ENCODE data around the gene HUS1B. TPM values are rescaled to one million over a fixed set of nuclear protein-coding genes. Genes with fewer than 3 reads are reported as not detected.
A peak's percentile ranks its signal among the peaks of the same experiment; 100 is the strongest.

Gene HUS1B
- total and polyA plus RNA-seq, 9 of the 15 experiments (the other 6 are each of a cell fraction or from before 2014, with no cell fraction given): 0.16 to 1.4 (median 0.38) TPM; not detected in 1

DNA sequence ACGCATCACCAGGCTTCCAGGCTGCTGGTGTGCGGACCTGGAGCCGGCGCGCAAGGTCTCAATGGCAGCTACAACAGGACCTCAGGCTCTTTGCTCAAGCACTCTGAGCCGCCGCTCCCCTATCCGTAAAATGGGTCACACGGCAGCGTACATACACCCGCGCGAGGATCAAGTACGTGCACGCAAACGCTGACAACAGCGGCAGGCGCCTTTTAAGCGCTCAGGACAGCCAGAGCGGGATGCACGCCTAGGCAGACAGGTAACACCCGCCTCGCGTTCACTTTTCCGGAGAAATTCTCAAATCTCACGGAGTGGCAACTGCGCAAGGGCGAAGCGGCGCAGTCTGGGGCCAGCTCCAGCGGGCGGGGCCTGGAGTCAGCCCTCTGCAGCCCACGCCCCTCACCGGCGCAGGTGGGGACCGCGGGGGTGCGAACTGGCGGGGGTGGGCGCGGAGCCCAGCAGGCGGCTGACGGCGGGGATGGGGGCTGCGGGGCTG is 35.5 kb upstream of the HUS1B start (continued):
- TF ChIP-seq, protein P1, sequence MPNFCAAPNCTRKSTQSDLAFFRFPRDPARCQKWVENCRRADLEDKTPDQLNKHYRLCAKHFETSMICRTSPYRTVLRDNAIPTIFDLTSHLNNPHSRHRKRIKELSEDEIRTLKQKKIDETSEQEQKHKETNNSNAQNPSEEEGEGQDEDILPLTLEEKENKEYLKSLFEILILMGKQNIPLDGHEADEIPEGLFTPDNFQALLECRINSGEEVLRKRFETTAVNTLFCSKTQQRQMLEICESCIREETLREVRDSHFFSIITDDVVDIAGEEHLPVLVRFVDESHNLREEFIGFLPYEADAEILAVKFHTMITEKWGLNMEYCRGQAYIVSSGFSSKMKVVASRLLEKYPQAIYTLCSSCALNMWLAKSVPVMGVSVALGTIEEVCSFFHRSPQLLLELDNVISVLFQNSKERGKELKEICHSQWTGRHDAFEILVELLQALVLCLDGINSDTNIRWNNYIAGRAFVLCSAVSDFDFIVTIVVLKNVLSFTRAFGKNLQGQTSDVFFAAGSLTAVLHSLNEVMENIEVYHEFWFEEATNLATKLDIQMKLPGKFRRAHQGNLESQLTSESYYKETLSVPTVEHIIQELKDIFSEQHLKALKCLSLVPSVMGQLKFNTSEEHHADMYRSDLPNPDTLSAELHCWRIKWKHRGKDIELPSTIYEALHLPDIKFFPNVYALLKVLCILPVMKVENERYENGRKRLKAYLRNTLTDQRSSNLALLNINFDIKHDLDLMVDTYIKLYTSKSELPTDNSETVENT (CRISPR knock-in tag; IDR thresholded peaks at IDR 0.05): 0 out of 2 replicates have a peak, but pooled peaks have one; percentile 47

DNA sequence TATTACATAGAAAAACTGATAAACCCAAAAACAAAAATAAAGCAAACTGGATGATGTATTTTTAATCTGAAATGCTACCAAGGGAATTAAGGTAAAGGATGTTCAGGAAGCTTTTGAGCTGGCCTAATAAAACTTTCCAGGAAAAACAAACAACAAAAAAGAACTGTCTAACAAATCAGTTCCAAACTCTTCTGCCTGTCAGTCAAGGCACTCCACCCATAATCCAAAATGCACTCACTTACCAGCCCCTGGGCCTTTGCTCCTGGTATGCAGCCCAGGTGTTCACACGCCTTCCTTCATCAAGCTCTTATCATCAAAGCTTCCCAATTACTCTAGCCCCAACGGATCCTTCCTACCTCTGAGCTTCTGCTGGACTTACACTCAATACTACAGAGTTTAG is 32.3 kb upstream of the HUS1B start:
- H3K9me3 ChIP-seq (replicated peaks; ENCODE audit: control insufficient read depth, insufficient read depth, low read depth, low read length): no peaks in the 10 kb centered on the region
- H3K27ac ChIP-seq (ENCODE audit: extremely low read depth, low read depth, low read length): no peak overlapping the region
- CTCF ChIA-PET (ENCODE audit: low intra/inter-chr PET ratio): no interaction called here
- H3K27me3 ChIP-seq (ENCODE audit: control insufficient read depth in 2 of 2, insufficient read depth in 2 of 2, low read length in 2 of 2): no peaks in the 10 kb centered on the region
- no peak overlapping the region for H3K4me2 ChIP-seq (ENCODE audit: insufficient read depth, low read length)
- intact Hi-C loops (cut with micrococcal nuclease): no loop called here
- H3K4me1 ChIP-seq (replicated peaks in 1 of 2; ENCODE audit: control insufficient read depth in 2 of 2, insufficient read depth in 2 of 2, low read length in 2 of 2): peaks cover 16% of the 10 kb centered on the region in 2 experiments
- H4K20me1 ChIP-seq (replicated peaks; ENCODE audit: control insufficient read depth, insufficient read depth, low read length): peaks cover 4% of the 10 kb centered on the region
- ATAC-seq (no peak), FAIRE-seq (no peak), DNase-seq (ENCODE audit: extremely low read depth in 1 of 4, low spot score in 3 of 4) (no peak)
- H2AFZ ChIP-seq (ENCODE audit: low read depth, low read length): no peak overlapping the region
- peaks cover 17% of the 10 kb centered on the region for H3K36me3 ChIP-seq (ENCODE audit: control insufficient read depth, insufficient read depth, low read length)
- no TSS peak for BruUV-seq (replicated peaks)
- 43% methylated on average over 2 of the region's 2 CpGs for WGBS (ENCODE audit: insufficient coverage, low coverage, missing lambda C conversion rate)
- H3K9me1 ChIP-seq (ENCODE audit: control insufficient read depth, insufficient read depth, low read length): no peaks in the 10 kb centered on the region
- H3K9ac ChIP-seq (ENCODE audit: insufficient read depth in 1 of 2, low read depth in 2 of 2, low read length in 2 of 2): no peak overlapping the region
- POLR2A ChIA-PET: interaction anchor here (0.6 to 0.9 kb wide), 2 partner anchors 30 to 39 kb away, joined by 3 to 4 read pairs; no protein-coding TSS in a partner anchor
- no peak overlapping the region for H3K4me3 ChIP-seq
- peaks cover 32% of the 10 kb centered on the region for H3K79me2 ChIP-seq (ENCODE audit: control insufficient read depth, insufficient read depth, low read length)
- in situ Hi-C loops (cut with MboI): no loop called here
- no peak for TF ChIP-seq SP1 (CRISPR knock-in tag; IDR thresholded peaks at IDR 0.05)
- TF ChIP-seq, protein P2, sequence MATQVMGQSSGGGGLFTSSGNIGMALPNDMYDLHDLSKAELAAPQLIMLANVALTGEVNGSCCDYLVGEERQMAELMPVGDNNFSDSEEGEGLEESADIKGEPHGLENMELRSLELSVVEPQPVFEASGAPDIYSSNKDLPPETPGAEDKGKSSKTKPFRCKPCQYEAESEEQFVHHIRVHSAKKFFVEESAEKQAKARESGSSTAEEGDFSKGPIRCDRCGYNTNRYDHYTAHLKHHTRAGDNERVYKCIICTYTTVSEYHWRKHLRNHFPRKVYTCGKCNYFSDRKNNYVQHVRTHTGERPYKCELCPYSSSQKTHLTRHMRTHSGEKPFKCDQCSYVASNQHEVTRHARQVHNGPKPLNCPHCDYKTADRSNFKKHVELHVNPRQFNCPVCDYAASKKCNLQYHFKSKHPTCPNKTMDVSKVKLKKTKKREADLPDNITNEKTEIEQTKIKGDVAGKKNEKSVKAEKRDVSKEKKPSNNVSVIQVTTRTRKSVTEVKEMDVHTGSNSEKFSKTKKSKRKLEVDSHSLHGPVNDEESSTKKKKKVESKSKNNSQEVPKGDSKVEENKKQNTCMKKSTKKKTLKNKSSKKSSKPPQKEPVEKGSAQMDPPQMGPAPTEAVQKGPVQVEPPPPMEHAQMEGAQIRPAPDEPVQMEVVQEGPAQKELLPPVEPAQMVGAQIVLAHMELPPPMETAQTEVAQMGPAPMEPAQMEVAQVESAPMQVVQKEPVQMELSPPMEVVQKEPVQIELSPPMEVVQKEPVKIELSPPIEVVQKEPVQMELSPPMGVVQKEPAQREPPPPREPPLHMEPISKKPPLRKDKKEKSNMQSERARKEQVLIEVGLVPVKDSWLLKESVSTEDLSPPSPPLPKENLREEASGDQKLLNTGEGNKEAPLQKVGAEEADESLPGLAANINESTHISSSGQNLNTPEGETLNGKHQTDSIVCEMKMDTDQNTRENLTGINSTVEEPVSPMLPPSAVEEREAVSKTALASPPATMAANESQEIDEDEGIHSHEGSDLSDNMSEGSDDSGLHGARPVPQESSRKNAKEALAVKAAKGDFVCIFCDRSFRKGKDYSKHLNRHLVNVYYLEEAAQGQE (IDR thresholded peaks at IDR 0.05; ENCODE audit: borderline replicate concordance): no peak
- TF ChIP-seq, protein P2 (CRISPR knock-in tag; IDR thresholded peaks at IDR 0.05; ENCODE audit: low read depth): no peak
- TF ChIP-seq AFF4 (CRISPR knock-in tag; IDR thresholded peaks at IDR 0.05): no peak
